Fibroblast of the aortic adventitia (primary cell): ENCODE results near the gene C1orf53. TPM values are rescaled to one million over a fixed set of nuclear protein-coding genes. Genes with fewer than 3 reads are reported as not detected.

Experiments used
- DNase-seq: peaks from one replicate; pipeline ENCODE4 v3.0.0-alpha.2; 2010; ENCODE audit warnings: low read depth
- H3K4me3 ChIP-seq: 2 replicates; pipeline ENCODE4 v1.5.1; 2011; ENCODE audit warnings: low read depth, mild to moderate bottlenecking, control low read depth, low read length, moderate library complexity
- CTCF ChIP-seq: IDR thresholded peaks from 2 replicates; pipeline ENCODE4 v1.5.1; 2011; ENCODE audit warnings: mild to moderate bottlenecking, low read length, control low read depth, inconsistent platforms; ENCODE audit not compliant: insufficient read depth
- total RNA-seq: library from RNA; depleted of rRNA; stranded (reverse); fragments of >200 nt; gene quantifications from 2 replicates; pipeline ENCODE4 v1.2.3, GENCODE V29; 2012; ENCODE audit warnings: low replicate concordance

C1orf53 gene
- total RNA-seq, 1 donor: 4.5 TPM

GRCh38 chr1:197916500-197916983 lies 14.1 kb downstream of the C1orf53 start:
- DNase-seq: no peak
- H3K4me3 ChIP-seq: no peak overlapping the region
- TF ChIP-seq CTCF: no peak

GRCh38 chr1:197917805-197918651 lies 15.6 kb downstream of the C1orf53 start:
- DNase-seq: no peak
- peak overlapping the region; percentile 25 for H3K4me3 ChIP-seq
- no peak for TF ChIP-seq CTCF

- no peak for TF ChIP-seq CTCF
- no peak for DNase-seq
- no peak overlapping the region for H3K4me3 ChIP-seq
Measured at GRCh38 chr1:197918807-197919345, 16.4 kb downstream of the C1orf53 start.

GRCh38 chr1:197919346-197920066 lies 17.1 kb downstream of the C1orf53 start:
- DNase-seq: no peak
- H3K4me3 ChIP-seq: no peak overlapping the region
- TF ChIP-seq CTCF: no peak

GRCh38 chr1:197920067-197920396 lies 17.6 kb downstream of the C1orf53 start:
- TF ChIP-seq CTCF: no peak
- H3K4me3 ChIP-seq: no peak overlapping the region
- no peak for DNase-seq

GRCh38 chr1:197920414-197921117 lies 18.1 kb downstream of the C1orf53 start:
- DNase-seq: no peak
- H3K4me3 ChIP-seq: no peak overlapping the region
- no peak for TF ChIP-seq CTCF
